ENCODE measurements around the gene FTO.

DNA sequence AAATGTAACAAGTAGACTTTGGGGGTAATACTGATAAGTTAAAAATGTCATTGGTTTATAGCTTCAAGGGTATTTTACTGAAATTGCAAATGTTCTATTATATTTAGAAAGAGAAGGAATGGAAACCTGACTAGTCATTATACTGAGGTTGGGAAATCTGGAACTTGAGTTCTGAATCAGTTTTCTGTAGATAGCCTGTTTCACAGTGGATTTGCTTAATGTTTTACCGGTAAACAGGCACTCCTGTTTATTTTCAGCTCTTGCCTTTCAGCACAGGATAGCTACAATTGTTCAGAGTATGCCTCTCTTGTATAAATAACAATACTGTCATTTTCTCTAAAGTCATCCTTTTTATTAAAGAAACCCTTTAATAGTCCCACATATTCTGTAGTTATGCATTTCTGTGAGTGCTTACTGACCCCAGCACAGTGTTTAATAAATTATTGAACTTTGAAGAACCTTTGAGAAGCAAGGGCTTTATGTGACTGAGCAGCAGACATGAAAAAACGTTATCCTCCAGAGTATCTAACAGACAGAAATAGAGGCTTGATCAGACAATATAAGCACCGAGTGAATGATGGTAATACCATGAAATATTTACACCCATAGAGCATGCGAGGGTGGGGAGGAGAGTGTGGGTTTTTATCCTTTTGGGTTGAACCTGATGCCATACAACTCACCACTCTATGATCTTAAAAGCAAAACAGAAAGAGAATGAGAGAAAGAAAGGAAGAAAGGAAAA, 58.2 kb downstream of the FTO start:
- TF ChIP-seq, protein P1, sequence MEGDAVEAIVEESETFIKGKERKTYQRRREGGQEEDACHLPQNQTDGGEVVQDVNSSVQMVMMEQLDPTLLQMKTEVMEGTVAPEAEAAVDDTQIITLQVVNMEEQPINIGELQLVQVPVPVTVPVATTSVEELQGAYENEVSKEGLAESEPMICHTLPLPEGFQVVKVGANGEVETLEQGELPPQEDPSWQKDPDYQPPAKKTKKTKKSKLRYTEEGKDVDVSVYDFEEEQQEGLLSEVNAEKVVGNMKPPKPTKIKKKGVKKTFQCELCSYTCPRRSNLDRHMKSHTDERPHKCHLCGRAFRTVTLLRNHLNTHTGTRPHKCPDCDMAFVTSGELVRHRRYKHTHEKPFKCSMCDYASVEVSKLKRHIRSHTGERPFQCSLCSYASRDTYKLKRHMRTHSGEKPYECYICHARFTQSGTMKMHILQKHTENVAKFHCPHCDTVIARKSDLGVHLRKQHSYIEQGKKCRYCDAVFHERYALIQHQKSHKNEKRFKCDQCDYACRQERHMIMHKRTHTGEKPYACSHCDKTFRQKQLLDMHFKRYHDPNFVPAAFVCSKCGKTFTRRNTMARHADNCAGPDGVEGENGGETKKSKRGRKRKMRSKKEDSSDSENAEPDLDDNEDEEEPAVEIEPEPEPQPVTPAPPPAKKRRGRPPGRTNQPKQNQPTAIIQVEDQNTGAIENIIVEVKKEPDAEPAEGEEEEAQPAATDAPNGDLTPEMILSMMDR (IDR thresholded peaks at IDR 0.05), result no peak
- TF ChIP-seq POLR2A (IDR thresholded peaks at IDR 0.05) (no peak), POLR2AphosphoS5 (IDR thresholded peaks at IDR 0.05; ENCODE audit: insufficient read depth in 1 of 2, low read depth in 1 of 2) (no peak)
